Dedifferentiated amniotic fluid mesenchymal stem cell (primary cell): Measurements from ENCODE around the gene MAMDC4.
"Not testable (repeated sequence)": the region's sequence is repeated elsewhere in the genome, so short reads cannot be mapped to it uniquely, and the experiment has no call there.

Experiments
- DNase-seq: peaks from one replicate; pipeline ENCODE4 v3.0.0-alpha.2; 2016; ENCODE audit errors: extremely low spot score

Gene MAMDC4

DNA sequence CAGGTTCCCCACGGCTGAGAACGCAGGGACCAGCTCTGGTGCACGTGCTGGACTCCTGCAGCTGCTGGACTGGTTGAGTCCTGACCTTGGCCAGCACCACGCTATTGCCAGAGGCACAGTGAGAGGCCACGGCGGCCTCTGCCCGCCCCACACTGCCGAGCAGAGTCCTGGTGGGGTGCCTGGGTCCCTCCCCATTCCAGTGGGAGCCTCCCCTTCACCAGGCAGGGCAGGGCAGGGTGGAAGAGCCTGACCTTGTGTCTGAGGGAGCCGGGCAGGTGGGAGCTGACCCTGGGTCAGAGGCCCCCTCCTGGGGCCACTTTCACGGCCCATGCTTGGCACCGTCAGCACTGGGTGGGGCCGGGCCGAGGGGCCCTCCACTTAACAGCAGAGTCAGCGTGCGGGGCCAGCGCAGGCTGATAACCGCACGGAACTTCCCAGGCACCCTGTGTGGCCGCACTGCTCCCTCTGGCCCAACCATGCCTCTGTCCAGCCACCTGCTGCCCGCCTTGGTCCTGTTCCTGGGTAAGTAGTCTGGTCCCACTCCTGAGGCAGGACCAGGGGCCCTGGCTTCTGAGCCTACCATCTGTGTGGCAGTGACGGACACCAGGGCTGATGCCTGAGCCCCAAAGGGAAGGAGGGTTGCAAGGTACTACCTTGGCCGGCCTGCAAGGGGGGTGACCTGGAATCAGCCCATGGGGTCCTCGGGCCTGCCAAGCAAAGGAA is at the start of gene MAMDC4:
TSS of gene MAMDC4 (plus strand) at position 406 of the 723 bp plus-strand sequence. CDS start at position 477, 71 bp downstream.
- DNase-seq: no peak

DNA sequence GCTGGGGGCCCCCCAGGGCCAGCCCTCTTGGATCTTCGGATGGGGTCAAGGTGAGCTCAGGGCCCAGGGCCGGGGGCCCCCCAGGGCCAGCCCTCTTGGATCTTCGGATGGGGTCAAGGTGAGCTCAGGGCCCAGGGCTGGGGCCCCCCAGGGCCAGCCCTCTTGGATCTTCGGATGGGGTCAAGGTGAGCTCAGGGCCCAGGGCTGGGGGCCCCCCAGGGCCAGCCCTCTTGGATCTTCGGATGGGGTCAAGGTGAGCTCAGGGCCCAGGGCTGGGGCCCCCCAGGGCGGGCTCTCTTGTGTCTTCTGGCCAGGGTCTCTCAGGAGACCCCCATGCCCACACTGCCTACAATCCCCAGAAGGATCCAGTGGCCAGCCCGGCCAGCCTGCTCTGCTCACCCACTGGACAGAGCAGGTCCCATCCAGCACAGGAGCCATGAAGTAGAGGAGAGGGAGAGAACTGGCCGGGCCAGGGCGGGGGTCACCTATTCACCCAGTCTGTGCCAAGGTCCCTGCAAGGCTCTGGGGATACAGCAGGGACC is 49.1 kb upstream of the MAMDC4 start:
- not testable (repeated sequence) for DNase-seq

DNA sequence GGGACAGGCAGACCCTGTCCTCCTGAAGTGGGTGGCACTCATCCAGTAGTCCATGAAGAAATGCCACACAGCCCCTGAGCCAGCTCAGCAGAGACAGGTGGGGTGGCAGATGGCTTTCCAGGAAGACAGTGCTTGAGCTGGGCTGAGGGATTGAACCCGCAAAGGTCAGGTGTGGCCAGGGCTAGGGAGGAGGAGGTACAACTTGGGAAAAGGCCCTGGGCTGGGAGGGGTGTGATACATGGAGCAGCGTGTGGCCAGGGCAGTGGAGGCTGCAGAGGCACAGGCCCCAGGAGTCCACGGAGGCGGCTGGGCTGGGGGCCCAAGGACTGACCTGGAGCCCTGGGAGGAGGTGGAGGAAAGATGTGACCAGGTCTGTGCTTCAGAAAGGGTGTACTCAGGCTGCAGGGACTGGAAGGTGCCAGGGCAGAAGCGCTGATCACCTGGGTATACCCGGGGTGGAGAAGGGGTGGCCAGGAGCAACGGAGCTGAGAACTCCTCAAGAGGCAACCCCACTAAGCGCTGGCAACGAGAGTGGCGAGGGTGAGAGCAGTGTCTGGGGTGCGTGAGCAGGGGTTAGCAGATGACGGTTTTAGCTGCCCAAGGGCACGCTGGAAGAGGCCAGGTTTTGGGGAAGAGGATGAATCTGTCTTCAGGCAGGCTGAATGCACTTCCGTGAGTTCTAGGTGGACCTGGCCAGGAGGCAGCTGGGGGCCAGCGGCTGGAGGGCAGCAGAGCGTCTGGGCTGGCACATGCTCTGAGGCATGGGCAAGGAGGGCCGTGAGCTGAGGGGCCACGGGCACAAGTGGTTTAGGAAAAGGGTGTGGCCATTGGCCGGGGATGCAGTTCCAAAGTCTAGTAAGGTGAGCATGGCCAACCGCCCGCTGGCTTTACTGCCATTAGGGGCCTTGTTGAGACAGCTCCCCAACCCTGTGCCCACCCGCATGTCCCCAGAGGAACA is 48.3 kb upstream of the MAMDC4 start:
- no peak for DNase-seq

DNA sequence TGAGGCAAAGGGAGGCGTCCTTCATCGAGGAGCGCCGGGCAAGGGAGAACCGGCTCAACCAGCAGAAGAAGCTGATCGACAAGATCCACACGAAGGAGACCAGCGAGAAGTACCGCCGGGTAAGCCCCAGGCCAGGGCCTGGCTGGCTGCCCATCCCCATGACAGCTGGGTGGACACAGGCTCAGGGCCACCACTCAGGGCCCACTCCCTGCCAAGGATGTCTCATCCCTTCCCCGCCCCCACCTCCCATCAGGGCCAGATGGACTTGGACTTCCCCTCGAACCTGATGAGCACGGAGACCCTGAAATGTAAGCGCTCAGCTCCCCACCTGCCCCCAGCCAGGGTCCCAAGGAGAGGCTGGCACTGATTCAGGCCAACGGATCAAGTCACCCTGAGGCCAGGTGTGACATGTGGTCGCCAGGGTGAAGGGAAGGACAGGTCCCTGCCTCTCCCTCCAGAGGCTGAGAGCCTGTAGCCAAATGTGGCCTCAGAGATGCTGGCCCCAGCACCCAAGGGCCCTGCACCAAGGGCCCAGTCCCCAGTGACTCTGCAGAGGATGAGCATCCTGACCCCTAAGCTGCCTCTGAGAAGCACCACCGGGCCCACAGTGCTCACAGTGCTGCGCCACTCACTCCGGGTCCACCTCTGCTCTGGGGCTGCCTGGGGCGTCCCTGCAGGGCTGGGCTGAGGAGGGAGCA is 47.5 kb upstream of the MAMDC4 start:
- no peak for DNase-seq

DNA sequence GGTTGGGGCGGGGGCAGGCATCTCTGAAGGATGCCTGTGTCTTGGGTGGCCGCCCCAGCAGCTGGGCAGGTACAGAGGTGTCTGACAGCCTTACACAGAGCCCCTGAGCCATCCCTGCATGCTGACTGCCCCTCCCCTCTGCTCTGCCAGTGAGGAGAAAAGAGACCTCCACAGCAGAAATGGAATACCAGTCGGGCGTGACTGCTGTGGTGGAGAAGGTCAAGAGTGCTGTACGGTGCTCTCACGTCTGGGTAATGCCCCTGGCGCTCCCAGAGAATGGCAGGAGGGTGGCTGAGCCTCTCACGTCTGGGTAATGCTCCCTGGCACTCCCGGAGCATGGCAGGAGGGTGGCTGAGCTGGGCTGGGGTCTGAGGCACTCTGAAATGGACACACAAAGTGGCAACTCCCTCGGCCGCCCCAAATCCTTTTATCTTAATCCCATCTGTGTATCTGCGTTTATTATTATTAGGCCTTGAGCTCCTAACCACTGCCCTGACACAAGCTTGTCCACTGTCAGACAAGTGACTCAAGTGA is 46.9 kb upstream of the MAMDC4 start:
- no peak for DNase-seq

DNA sequence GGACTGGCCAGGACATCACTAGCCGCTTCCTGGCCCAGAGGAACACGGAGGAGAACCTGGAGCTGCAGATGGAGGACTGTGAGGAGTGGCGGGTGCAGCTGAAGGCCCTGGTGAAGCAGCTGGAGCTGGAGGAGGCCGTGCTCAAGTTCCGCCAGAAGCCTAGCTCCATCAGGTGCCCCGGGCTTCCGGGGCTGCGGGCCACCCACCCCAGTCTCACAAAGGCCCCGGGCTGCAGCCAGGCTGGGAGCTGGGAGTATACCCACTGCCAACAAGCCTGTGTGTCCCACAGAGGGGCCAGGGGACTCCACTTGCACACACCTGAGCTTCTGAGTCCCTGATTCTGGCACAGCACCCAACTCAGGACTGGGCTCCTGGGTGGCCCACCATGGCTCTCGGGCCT is 46.1 kb upstream of the MAMDC4 start:
- DNase-seq: no peak

DNA sequence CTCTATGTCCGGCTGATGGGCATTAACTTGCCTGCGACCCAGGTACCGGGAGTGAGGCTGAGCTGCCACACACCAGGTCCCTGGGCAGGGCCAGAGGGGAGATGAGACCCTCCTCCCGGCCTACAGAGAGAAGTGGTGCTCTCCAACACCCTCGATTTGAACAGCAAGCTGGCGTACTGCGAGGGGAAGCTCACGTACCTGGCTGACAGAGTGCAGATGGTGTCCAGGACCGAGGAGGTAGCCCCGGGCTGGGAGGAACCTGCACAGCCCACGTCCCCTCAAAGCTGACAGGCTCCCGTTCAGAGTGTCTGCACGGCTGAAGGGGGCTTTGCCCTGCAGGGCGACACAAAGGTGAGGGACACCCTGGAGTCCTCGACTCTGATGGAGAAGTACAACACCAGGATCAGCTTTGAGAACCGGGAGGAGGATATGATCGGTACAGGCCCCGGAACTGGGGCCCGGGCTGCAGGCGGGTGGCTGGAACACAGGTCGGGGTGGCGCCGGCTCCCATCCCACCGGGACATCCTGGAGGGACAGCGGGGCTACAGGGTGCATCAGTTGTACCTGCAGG is 45.4 kb upstream of the MAMDC4 start:
- no peak for DNase-seq

DNA sequence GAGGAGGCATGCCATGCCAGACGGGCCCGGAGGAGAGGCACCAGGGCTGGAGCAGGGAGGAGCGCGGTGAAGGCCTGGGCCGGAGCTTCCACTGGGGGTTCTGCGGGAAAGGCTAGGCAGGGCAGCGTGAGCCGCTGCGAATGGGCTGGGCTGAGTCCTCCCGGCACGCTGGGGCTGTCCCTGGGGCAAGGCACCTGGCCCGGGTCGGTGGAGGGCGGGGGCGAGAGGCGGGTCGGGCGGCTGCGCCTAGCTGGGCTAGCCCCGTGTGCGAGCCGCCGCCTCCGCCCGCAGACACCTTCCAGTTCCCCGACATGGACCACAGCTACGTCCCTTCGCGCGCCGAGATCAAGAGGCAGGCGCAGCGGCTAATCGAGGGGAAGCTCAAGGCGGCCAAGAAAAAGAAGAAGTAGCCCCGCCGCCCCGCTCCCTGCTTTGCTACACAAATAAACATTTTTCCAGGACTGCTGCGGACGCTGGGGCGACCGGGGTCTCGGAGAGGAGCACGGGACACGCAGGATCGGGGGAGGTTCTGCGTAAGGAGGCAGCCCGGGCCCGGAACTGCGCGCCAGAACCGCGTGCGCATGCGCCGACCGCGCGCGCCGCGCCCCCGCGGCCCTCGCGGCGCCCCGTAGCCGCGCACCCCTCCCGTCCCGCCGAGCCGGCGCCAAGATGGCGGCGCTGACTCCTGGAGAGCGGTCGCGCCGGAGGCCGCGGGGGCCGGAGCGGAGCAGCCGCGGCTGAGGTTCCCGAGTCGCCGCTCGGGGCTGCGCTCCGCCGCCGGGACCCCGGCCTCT is 44.7 kb upstream of the MAMDC4 start, which contains the start of gene RABL6:
TSS of gene RABL6 (plus strand) at position 668 of the 794 bp plus-strand sequence. CDS start 249 bp downstream, outside the sequence.
- peak; percentile 39 for DNase-seq

DNA sequence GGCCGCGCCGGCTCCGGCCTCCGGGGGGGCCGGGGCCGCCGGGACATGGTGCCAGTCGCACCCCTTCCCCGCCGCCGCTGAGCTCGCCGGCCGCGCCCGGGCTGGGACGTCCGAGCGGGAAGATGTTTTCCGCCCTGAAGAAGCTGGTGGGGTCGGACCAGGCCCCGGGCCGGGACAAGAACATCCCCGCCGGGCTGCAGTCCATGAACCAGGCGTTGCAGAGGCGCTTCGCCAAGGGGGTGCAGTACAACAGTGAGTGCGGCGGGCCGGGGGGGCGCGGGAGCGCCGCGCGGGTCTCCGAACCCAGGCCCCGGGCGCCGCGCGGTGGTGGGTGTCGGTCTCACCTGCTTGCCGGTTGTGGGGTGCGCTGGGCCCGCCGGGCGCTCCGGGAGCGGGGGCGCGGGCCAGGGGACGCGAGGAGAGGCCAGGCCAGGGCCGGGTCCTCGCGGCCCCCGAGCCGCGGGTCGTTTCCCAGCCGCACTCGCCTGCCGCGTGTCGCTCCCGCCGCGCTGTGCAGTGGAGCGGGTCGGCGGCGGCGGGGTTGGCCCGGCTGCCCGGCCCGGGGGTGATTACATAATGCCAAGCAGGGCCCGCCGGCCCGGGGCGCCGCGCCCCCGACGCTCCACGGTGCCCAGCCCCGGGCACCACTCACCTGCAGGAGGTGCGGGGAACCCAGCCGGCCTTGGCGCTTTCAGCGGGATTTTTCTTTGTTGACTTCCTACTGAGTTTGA is 43.9 kb upstream of the MAMDC4 start:
- no peak for DNase-seq

DNA sequence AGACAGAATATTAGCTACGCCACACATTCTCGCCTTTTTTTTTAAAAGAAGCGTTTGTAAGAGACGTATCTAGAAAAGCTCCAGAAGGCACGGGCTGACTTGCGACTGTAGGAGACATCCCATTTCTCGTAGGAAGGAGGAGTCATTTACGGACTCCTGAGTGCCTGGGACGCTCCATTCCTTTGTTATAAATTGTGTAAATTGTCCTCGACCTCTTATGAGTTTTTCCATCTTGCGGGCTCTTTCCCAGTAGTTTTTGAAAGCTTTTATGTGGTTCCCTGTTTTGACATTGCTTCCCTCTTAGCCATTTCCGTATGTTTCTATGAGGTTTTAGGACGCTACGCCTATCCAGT is 43.4 kb upstream of the MAMDC4 start:
- DNase-seq: peak; percentile 40

DNA sequence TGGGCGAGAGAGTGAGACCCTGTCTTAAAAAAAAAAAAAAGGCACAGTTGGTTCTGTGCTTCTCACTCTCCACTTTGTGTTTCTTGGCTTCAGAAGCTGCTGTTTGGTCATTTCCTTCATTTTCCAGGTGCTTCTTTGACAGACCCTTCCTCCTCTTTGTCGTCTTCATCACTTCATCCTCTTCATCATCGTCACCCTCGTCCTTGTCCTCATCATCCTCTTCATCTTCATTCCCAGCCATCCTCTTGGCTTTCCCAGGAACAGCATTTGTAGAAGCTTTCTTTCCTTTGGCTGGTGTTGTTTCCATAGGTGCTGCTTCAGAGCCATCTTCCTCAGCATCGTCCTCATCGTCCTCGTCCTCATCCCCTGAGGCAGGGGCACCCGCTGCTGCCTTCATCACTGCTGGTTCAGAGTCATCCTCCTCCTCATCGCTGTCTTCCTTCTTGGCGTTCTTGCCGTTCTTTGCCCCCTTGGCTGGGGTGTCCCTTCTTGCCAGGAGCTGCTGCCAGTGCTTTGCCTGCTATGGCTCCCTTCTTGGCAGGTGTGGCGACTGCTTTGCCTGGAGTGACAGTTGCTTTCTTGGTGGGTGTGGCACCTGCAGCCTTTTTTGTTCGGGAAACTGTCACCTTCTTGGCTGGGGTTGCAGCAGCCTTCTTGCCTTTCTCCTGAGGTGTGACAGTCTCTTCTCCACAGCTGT is 37.3 kb upstream of the MAMDC4 start:
- DNase-seq: no peak

DNA sequence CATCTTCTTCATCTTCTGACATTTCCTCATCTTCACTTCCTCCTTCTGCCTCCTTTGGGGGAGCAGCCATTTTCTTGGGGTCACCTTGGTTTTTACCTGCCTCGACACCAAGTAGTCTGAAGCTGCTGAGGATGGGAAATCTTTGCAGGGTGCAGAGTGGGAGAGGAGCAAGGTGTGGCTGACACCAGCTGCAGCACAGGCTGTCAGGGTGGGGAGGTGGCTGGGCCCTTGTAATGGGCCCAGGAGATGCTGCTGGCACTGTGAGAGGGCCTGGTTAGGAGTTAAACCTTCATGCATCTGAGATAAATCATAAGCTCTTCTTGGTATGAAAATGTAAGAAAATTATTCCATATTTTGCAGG is 36.7 kb upstream of the MAMDC4 start:
- no peak for DNase-seq

DNA sequence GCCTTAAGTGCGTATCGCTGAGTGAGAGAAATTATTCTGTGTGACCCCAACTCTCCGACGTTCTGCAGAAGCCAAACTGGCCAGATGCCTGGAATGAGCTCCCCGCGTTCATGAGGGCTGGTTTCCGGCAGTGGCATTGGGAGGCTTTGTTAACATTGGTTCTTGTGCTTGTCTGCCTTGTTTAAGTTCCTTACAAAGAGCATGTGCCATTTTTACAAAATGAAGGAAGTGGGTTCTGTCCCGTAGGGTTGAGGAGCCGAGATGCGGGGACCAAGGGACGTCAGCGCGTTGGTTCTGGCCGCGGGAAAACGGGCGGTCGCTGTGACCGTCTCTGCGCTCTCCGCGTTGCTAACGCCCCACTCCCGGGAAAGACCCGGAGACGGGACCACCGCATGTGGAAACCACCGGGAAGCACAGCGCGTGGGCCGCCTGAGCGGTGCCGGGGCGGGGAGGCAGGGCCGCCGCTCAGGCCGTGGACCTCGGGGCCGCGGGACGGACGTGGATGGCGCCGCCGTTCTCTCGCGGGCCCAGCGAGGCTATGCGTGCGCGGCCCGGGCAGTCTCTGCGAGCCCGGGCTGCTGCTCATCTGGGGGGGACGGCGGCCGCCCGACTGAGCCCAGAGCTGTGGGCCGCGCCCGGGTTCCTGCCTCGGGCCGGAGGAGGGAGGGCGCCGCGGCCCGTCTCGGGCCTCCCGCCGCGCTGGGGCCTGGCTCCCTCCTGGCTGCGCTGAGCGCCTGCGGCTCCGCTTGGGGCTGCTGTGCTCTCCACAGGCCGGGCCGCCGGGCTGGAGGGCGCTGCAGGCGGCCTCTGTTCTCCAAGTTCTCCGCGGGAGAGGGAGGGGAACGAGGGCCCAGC is 30.9 kb upstream of the MAMDC4 start:
- DNase-seq: no peak

DNA sequence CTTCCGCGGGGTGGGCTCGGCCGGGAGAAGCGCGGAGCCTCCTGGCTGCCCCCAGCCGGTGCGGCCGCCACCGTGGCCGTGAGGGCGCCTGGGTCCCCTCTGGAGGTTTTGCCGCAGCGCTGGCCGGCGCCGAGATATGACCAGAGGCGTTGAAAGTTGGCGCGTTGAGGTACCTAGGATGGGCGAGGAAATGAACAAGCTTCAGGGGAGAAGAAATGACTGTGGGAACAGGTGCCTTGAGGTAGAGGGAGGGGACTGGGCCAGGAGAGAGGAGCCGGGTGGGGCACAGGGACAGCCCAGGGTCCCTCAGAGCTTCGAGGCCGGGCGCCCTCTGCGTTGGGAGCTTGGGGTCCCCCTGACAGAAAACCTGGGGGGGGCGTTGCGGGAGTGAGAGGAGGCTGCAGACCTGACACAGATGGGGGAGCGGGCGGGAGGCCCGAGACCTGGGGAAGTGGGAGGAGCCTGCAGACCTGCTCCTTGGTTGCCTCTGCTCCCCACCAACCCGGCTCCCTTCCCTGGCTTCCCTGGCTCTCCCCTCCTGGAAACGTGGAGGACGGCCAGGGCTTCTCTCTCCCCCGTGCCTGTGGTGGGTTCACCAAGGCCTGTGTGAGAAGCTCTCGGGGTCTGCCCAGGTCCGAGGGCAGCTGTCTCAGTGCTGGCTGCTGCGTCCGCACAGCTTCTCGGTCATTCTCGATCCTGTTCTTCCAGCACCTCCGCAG is 30.2 kb upstream of the MAMDC4 start:
- no peak for DNase-seq

DNA sequence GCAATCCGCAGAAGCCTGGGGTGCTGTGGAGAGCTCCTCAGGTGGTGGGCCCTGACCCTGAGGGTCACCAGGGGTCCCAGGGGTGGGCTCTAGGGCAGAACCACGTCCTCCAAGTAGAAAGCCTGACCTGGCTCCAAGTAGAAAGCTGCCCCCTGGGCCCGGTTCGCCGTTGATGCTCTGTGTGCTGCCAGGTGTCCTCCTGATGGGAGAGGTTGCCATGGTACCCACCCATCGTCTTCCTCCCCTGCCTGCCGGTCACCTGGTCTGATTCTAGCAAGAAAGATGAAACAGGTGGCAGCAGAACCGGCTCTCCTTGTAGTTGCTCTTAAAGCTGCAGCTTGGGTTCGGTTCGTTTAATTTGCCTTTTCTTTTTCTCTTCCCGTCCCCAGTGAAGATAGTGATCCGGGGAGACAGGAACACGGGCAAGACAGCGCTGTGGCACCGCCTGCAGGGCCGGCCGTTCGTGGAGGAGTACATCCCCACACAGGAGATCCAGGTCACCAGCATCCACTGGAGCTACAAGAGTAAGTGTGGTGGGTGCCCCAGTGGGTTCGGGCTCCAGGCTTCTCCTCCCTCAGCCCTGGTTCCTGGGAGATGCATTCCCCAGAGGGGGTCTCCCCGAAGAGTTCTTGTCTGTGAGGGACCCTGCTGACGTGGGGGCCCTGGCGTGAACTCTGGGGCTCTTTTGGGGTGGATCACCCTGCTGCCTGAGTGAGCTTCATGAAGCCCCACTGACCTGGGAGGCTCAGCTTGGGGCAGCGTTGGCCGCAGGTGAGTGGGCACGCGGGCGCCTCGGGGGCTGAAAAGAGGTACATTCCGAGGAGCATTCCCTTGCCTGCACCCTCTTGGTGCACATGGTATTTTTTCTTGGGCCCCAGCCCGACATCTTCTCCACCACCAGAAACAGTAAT is 28.8 kb upstream of the MAMDC4 start:
- no peak for DNase-seq

DNA sequence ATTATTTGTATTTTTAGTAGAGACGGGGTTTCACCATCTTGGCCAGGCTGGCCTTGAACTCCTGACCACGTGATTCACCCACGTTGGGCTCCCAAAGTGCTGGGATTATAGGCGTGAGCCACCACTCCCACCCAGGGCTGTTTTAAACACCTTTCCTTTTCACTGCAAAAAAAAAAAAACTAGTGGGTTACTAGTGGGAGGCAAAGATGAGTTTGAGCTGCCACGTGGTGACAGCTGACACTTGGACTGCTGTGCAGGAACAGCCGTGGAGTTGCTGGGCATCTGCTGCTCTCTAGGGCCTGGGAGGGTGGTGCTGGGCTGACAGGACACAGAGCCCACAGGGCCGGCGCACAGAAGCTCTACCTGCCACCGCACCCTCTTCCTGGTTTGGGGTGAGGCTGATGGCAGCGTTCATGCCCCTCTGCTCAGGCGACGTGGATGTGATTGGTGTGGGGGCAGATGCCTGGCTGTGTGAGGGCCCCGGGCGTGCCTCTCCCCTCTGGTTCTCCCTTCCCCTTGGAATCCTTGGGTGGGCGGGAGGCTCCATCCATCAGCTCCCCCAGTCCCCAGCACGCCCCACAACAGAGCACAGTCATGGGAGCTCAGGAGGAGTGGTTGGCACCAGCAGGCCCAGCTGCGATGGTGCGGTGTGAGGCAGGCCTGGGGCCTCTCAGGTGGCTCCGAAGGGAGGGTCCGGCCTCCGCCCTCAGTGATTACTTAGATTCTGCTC is 27.5 kb upstream of the MAMDC4 start:
- DNase-seq: no peak
